ENCODE data around the gene CASP7.
A peak's percentile ranks its signal among the peaks of the same experiment; 100 is the strongest.

The CASP7 gene

GRCh38 chr10:113641702-113642101 is 38.0 kb upstream of the CASP7 start:
- H3K27ac ChIP-seq (ENCODE audit: low read length, poor library complexity, severe bottlenecking), result no peak overlapping the region

GRCh38 chr10:113643183-113643582 is 36.5 kb upstream of the CASP7 start:
- Histone ChIP-seq H3K4me2 (ENCODE audit: low read length, poor library complexity, severe bottlenecking) (no peak overlapping the region), H4K8ac (ENCODE audit: low read length) (no peak overlapping the region), H3K27ac (ENCODE audit: low read length, poor library complexity, severe bottlenecking) (no peak overlapping the region), H2BK15ac (ENCODE audit: low read depth, poor library complexity, severe bottlenecking) (no peak overlapping the region), H4K91ac (ENCODE audit: low read length) (no peak overlapping the region), H2AFZ (ENCODE audit: low read depth, low read length) (no peak overlapping the region), H3K36me3 (ENCODE audit: control insufficient read depth in 1 of 2, insufficient read depth in 2 of 2, low read depth in 1 of 2, low read length in 2 of 2) (no peaks in the 10 kb centered on the region), H3K18ac (ENCODE audit: low read depth in 1 of 2, low read length in 2 of 2) (no peak overlapping the region), H3K4ac (ENCODE audit: low read depth in 1 of 2, low read length in 2 of 2) (no peak overlapping the region), H2BK12ac (ENCODE audit: low read length in 2 of 2) (no peak overlapping the region), H3K4me3 (ENCODE audit: insufficient read depth in 1 of 2, low read depth in 1 of 2, low read length in 2 of 2) (no peak overlapping the region), H2BK120ac (ENCODE audit: low read depth, low read length) (no peak overlapping the region), H3K4me1 (ENCODE audit: control insufficient read depth, insufficient read depth, low read depth, low read length) (no peaks in the 10 kb centered on the region), H3K14ac (ENCODE audit: low read length in 2 of 2) (no peak overlapping the region), H2AK5ac (ENCODE audit: low read length, severe bottlenecking) (no peak overlapping the region), H3K27me3 (ENCODE audit: control insufficient read depth in 1 of 2, insufficient read depth in 1 of 2, low read length in 2 of 2) (peaks cover 0 to 9% of the 10 kb centered on the region in 2 experiments), H3K9ac (ENCODE audit: low read length) (no peak overlapping the region), H3K23ac (ENCODE audit: low read length in 2 of 2) (no peak overlapping the region), H2BK5ac (ENCODE audit: low read depth, low read length, poor library complexity, severe bottlenecking) (no peak overlapping the region), H3K79me1 (replicated peaks; ENCODE audit: low read length, poor library complexity, severe bottlenecking) (no peaks in the 10 kb centered on the region), H3K9me3 (ENCODE audit: control insufficient read depth, low read length) (no peaks in the 10 kb centered on the region)
- WGBS, result 100% methylated on average over 1 of the region's 4 CpGs
- DNase-seq, result no peak

More at GRCh38 chr10:113641702-113642101, 38.0 kb upstream of the CASP7 start:
- H3K4me2 ChIP-seq (ENCODE audit: low read length, poor library complexity, severe bottlenecking), result no peak overlapping the region
- no peaks in the 10 kb centered on the region for H3K9me3 ChIP-seq (ENCODE audit: control insufficient read depth, low read length)
- no peaks in the 10 kb centered on the region for H3K4me1 ChIP-seq (ENCODE audit: control insufficient read depth, insufficient read depth, low read depth, low read length)
- H3K27me3 ChIP-seq (ENCODE audit: control insufficient read depth in 1 of 2, insufficient read depth in 1 of 2, low read length in 2 of 2), result peaks cover 0 to 9% of the 10 kb centered on the region in 2 experiments
- no peak overlapping the region for H2BK15ac ChIP-seq (ENCODE audit: low read depth, poor library complexity, severe bottlenecking)
- H3K79me1 ChIP-seq (replicated peaks; ENCODE audit: low read length, poor library complexity, severe bottlenecking), result no peaks in the 10 kb centered on the region
- no peak overlapping the region for H2AFZ ChIP-seq (ENCODE audit: low read depth, low read length)
- H4K91ac ChIP-seq (ENCODE audit: low read length), result no peak overlapping the region
- H3K4ac ChIP-seq (ENCODE audit: low read depth in 1 of 2, low read length in 2 of 2), result no peak overlapping the region
- H3K14ac ChIP-seq (ENCODE audit: low read length in 2 of 2), result no peak overlapping the region
- 58% methylated on average over 2 of the region's 4 CpGs for WGBS
- H3K9ac ChIP-seq (ENCODE audit: low read length), result no peak overlapping the region
- no peak overlapping the region for H2BK120ac ChIP-seq (ENCODE audit: low read depth, low read length)
- no peak overlapping the region for H2AK5ac ChIP-seq (ENCODE audit: low read length, severe bottlenecking)
- no peak for DNase-seq
- H4K8ac ChIP-seq (ENCODE audit: low read length), result no peak overlapping the region
- H3K18ac ChIP-seq (ENCODE audit: low read depth in 1 of 2, low read length in 2 of 2), result no peak overlapping the region
- no peak overlapping the region for H3K23ac ChIP-seq (ENCODE audit: low read length in 2 of 2)
- no peaks in the 10 kb centered on the region for H3K36me3 ChIP-seq (ENCODE audit: control insufficient read depth in 1 of 2, insufficient read depth in 2 of 2, low read depth in 1 of 2, low read length in 2 of 2)
- no peak overlapping the region for H2BK5ac ChIP-seq (ENCODE audit: low read depth, low read length, poor library complexity, severe bottlenecking)
- no peak overlapping the region for H3K4me3 ChIP-seq (ENCODE audit: insufficient read depth in 1 of 2, low read depth in 1 of 2, low read length in 2 of 2)
- no peak overlapping the region for H2BK12ac ChIP-seq (ENCODE audit: low read length in 2 of 2)

GRCh38 chr10:113644185-113645120 is 35.3 kb upstream of the CASP7 start:
- Histone ChIP-seq H3K4me3 (ENCODE audit: insufficient read depth in 1 of 2, low read depth in 1 of 2, low read length in 2 of 2) (no peak overlapping the region), H2AFZ (ENCODE audit: low read depth, low read length) (no peak overlapping the region), H2BK12ac (ENCODE audit: low read length in 2 of 2) (no peak overlapping the region), H2BK15ac (ENCODE audit: low read depth, poor library complexity, severe bottlenecking) (no peak overlapping the region), H3K4me2 (ENCODE audit: low read length, poor library complexity, severe bottlenecking) (no peak overlapping the region), H3K9me3 (ENCODE audit: control insufficient read depth, low read length) (no peaks in the 10 kb centered on the region), H4K8ac (ENCODE audit: low read length) (no peak overlapping the region), H3K4me1 (ENCODE audit: control insufficient read depth, insufficient read depth, low read depth, low read length) (no peaks in the 10 kb centered on the region), H3K36me3 (ENCODE audit: control insufficient read depth in 1 of 2, insufficient read depth in 2 of 2, low read depth in 1 of 2, low read length in 2 of 2) (no peaks in the 10 kb centered on the region), H4K91ac (ENCODE audit: low read length) (no peak overlapping the region), H3K4ac (ENCODE audit: low read depth in 1 of 2, low read length in 2 of 2) (no peak overlapping the region), H3K9ac (ENCODE audit: low read length) (peak overlapping the region; percentile 58), H3K27ac (ENCODE audit: low read length, poor library complexity, severe bottlenecking) (no peak overlapping the region), H3K18ac (ENCODE audit: low read depth in 1 of 2, low read length in 2 of 2) (no peak overlapping the region), H2BK120ac (ENCODE audit: low read depth, low read length) (no peak overlapping the region), H3K14ac (ENCODE audit: low read length in 2 of 2) (no peak overlapping the region), H3K27me3 (ENCODE audit: control insufficient read depth in 1 of 2, insufficient read depth in 1 of 2, low read length in 2 of 2) (peaks cover 0 to 5% of the 10 kb centered on the region in 2 experiments), H2AK5ac (ENCODE audit: low read length, severe bottlenecking) (no peak overlapping the region), H3K79me1 (replicated peaks; ENCODE audit: low read length, poor library complexity, severe bottlenecking) (no peaks in the 10 kb centered on the region), H3K23ac (ENCODE audit: low read length in 2 of 2) (no peak overlapping the region), H2BK5ac (ENCODE audit: low read depth, low read length, poor library complexity, severe bottlenecking) (no peak overlapping the region)
- peak; percentile 78 for DNase-seq
- 33% methylated on average over 4 of the region's 7 CpGs for WGBS

- H3K27ac ChIP-seq (ENCODE audit: low read length, poor library complexity, severe bottlenecking), result no peak overlapping the region
- H3K27me3 ChIP-seq (ENCODE audit: control insufficient read depth in 1 of 2, insufficient read depth in 1 of 2, low read length in 2 of 2), result peaks cover 0 to 5% of the 10 kb centered on the region in 2 experiments
- no peak overlapping the region for H2BK15ac ChIP-seq (ENCODE audit: low read depth, poor library complexity, severe bottlenecking)
- no peak overlapping the region for H3K4me2 ChIP-seq (ENCODE audit: low read length, poor library complexity, severe bottlenecking)
- WGBS, result 94% methylated on average over 10 of the region's 10 CpGs
- no peak overlapping the region for H3K14ac ChIP-seq (ENCODE audit: low read length in 2 of 2)
- no peaks in the 10 kb centered on the region for H3K79me1 ChIP-seq (replicated peaks; ENCODE audit: low read length, poor library complexity, severe bottlenecking)
- H2AFZ ChIP-seq (ENCODE audit: low read depth, low read length), result no peak overlapping the region
- no peak for DNase-seq
- H2AK5ac ChIP-seq (ENCODE audit: low read length, severe bottlenecking), result no peak overlapping the region
- H3K9ac ChIP-seq (ENCODE audit: low read length), result no peak overlapping the region
- no peak overlapping the region for H4K8ac ChIP-seq (ENCODE audit: low read length)
- no peak overlapping the region for H3K4me3 ChIP-seq (ENCODE audit: insufficient read depth in 1 of 2, low read depth in 1 of 2, low read length in 2 of 2)
- no peak overlapping the region for H2BK120ac ChIP-seq (ENCODE audit: low read depth, low read length)
- H3K4me1 ChIP-seq (ENCODE audit: control insufficient read depth, insufficient read depth, low read depth, low read length), result no peaks in the 10 kb centered on the region
- H3K23ac ChIP-seq (ENCODE audit: low read length in 2 of 2), result no peak overlapping the region
- H3K36me3 ChIP-seq (ENCODE audit: control insufficient read depth in 1 of 2, insufficient read depth in 2 of 2, low read depth in 1 of 2, low read length in 2 of 2), result no peaks in the 10 kb centered on the region
- H2BK12ac ChIP-seq (ENCODE audit: low read length in 2 of 2), result no peak overlapping the region
- H2BK5ac ChIP-seq (ENCODE audit: low read depth, low read length, poor library complexity, severe bottlenecking), result no peak overlapping the region
- H3K9me3 ChIP-seq (ENCODE audit: control insufficient read depth, low read length), result no peaks in the 10 kb centered on the region
- H4K91ac ChIP-seq (ENCODE audit: low read length), result no peak overlapping the region
- no peak overlapping the region for H3K4ac ChIP-seq (ENCODE audit: low read depth in 1 of 2, low read length in 2 of 2)
- H3K18ac ChIP-seq (ENCODE audit: low read depth in 1 of 2, low read length in 2 of 2), result no peak overlapping the region
These were observed 33.1 kb upstream of the CASP7 start for GRCh38 chr10:113646336-113647201.

All from mesenchymal stem cell (in vitro differentiated cells and primary cell).